Activated CD8-positive, alpha-beta memory T cell treated with anti-CD3 and anti-CD28 coated beads, Interleukin-2, amount 10 ng/mL, durations not matched to agents 7 days and 5 days (primary cell): ENCODE results near the gene SLC9A9. TPM values are rescaled to one million over a fixed set of nuclear protein-coding genes. Genes with fewer than 3 reads are reported as not detected.

ENCODE experiments used
- ATAC-seq: fragments of 150-1000 bp; cut with Tn5 transposase; one replicate; pipeline ENCODE4 v1.10.0; 2021; ENCODE audit warnings: moderate library complexity
- CTCF ChIA-PET: fragments of 350-600 bp; sonication (Branson Sonifier 250); formaldehyde crosslinking; loops from one replicate; lab custom pipeline; 2021; ENCODE audit warnings: antibody characterized with exemption; lab: Charles Lee
- DNase-seq: peaks from one replicate; pipeline ENCODE4 v3.0.0-alpha.2; 2020
- H3K27ac Mint-ChIP-seq: one replicate; pipeline ENCODE4 v1.8.0; 2021; ENCODE audit warnings: mild to moderate bottlenecking, mixed read lengths
- H3K27me3 Mint-ChIP-seq: one replicate; pipeline ENCODE4 v1.8.0; 2021; ENCODE audit warnings: mixed read lengths
- H3K36me3 Mint-ChIP-seq: one replicate; pipeline ENCODE4 v1.8.0; 2021; ENCODE audit warnings: mild to moderate bottlenecking, mixed read lengths
- H3K4me1 Mint-ChIP-seq: one replicate; pipeline ENCODE4 v1.8.0; 2021; ENCODE audit warnings: mixed read lengths
- H3K4me3 Mint-ChIP-seq: one replicate; pipeline ENCODE4 v1.8.0; 2021; ENCODE audit warnings: mild to moderate bottlenecking, moderate library complexity, mixed read lengths
- H3K9me3 Mint-ChIP-seq: one replicate; pipeline ENCODE4 v1.8.0; 2022; ENCODE audit warnings: low read depth, mixed read lengths
- total RNA-seq, 2 experiments: library from RNA; stranded (reverse); gene quantifications; one replicate each; pipeline ENCODE4 v1.2.3, GENCODE V29; 2021

SLC9A9 gene
- total RNA-seq, 2 experiments from 2014 or later: 6.8 to 10.8 TPM

GRCh38 chr3:143859465-143860203, 11.4 kb upstream of the SLC9A9 start:
- Mint-ChIP-seq H3K27me3 (peaks cover 43% of the 10 kb centered on the region), H3K9me3 (no peaks in the 10 kb centered on the region), H3K4me1 (peaks cover 8% of the 10 kb centered on the region), H3K4me3 (no peak overlapping the region), H3K36me3 (no peaks in the 10 kb centered on the region), H3K27ac (no peak overlapping the region)
- DNase-seq (no peak), ATAC-seq (no peak)
- CTCF ChIA-PET: no interaction called here

GRCh38 chr3:143856252-143856970, 8.1 kb upstream of the SLC9A9 start:
- H3K27me3 Mint-ChIP-seq: peaks cover 27% of the 10 kb centered on the region
- DNase-seq: no peak
- no peak overlapping the region for H3K4me3 Mint-ChIP-seq
- no peaks in the 10 kb centered on the region for H3K9me3 Mint-ChIP-seq
- CTCF ChIA-PET: no interaction called here
- H3K4me1 Mint-ChIP-seq: peaks cover 11% of the 10 kb centered on the region
- H3K36me3 Mint-ChIP-seq: no peaks in the 10 kb centered on the region
- no peak for ATAC-seq
- no peak overlapping the region for H3K27ac Mint-ChIP-seq

GRCh38 chr3:143855183-143855582, 6.9 kb upstream of the SLC9A9 start:
- H3K9me3 Mint-ChIP-seq: no peaks in the 10 kb centered on the region
- no peak overlapping the region for H3K27ac Mint-ChIP-seq
- no peaks in the 10 kb centered on the region for H3K36me3 Mint-ChIP-seq
- H3K27me3 Mint-ChIP-seq: peaks cover 19% of the 10 kb centered on the region
- DNase-seq (no peak), ATAC-seq (peak; percentile 72)
- no peak overlapping the region for H3K4me3 Mint-ChIP-seq
- CTCF ChIA-PET: no interaction called here
- H3K4me1 Mint-ChIP-seq: peaks cover 16% of the 10 kb centered on the region

- Mint-ChIP-seq H3K36me3 (no peaks in the 10 kb centered on the region), H3K9me3 (no peaks in the 10 kb centered on the region), H3K27me3 (no peaks in the 10 kb centered on the region), H3K4me3 (no peak overlapping the region), H3K27ac (no peak overlapping the region), H3K4me1 (peaks cover 42% of the 10 kb centered on the region)
- DNase-seq (no peak), ATAC-seq (no peak)
- CTCF ChIA-PET: no interaction called here
Measured at GRCh38 chr3:143851331-143852017, 3.2 kb upstream of the SLC9A9 start.

GRCh38 chr3:143850877-143851276, 2.6 kb upstream of the SLC9A9 start:
- H3K4me3 Mint-ChIP-seq: no peak overlapping the region
- DNase-seq: no peak
- CTCF ChIA-PET: interaction anchor here (1.0 kb wide), 1 partner anchor 34 kb away, joined by 3 read pairs; no protein-coding TSS in a partner anchor
- H3K27me3 Mint-ChIP-seq: no peaks in the 10 kb centered on the region
- no peak overlapping the region for H3K27ac Mint-ChIP-seq
- no peak for ATAC-seq
- H3K4me1 Mint-ChIP-seq: peaks cover 47% of the 10 kb centered on the region
- H3K36me3 Mint-ChIP-seq: no peaks in the 10 kb centered on the region
- H3K9me3 Mint-ChIP-seq: no peaks in the 10 kb centered on the region

GRCh38 chr3:143849854-143850549, 1.7 kb upstream of the SLC9A9 start:
- Mint-ChIP-seq H3K36me3 (no peaks in the 10 kb centered on the region), H3K9me3 (no peaks in the 10 kb centered on the region), H3K4me1 (peaks cover 47% of the 10 kb centered on the region), H3K27ac (peak overlapping the region; percentile 94), H3K27me3 (no peaks in the 10 kb centered on the region), H3K4me3 (no peak overlapping the region)
- CTCF ChIA-PET: interaction anchor here (1.0 to 1.9 kb wide), 2 partner anchors 35 to 122 kb away, joined by 3 to 6 read pairs; partner anchors contain the start of gene DIPK2A
- DNase-seq: no peak
- ATAC-seq: no peak

GRCh38 chr3:143848704-143849103, 436 bp upstream of the SLC9A9 start:
- ATAC-seq (peak; percentile 43), DNase-seq (no peak)
- peaks cover 42% of the 10 kb centered on the region for H3K4me1 Mint-ChIP-seq
- H3K9me3 Mint-ChIP-seq: no peaks in the 10 kb centered on the region
- CTCF ChIA-PET: interaction anchor here (0.6 to 1.9 kb wide), 5 partner anchors 12 to 127 kb away, joined by 3 to 6 read pairs (median 3); partner anchors contain the start of gene DIPK2A
- H3K27ac Mint-ChIP-seq: peak overlapping the region; percentile 94
- no peaks in the 10 kb centered on the region for H3K27me3 Mint-ChIP-seq
- H3K4me3 Mint-ChIP-seq: peak overlapping the region; percentile 90
- no peaks in the 10 kb centered on the region for H3K36me3 Mint-ChIP-seq

GRCh38 chr3:143843587-143843986, 4.7 kb downstream of the SLC9A9 start:
- Mint-ChIP-seq H3K4me3 (no peak overlapping the region), H3K36me3 (no peaks in the 10 kb centered on the region), H3K9me3 (no peaks in the 10 kb centered on the region), H3K4me1 (peaks cover 22% of the 10 kb centered on the region), H3K27me3 (no peaks in the 10 kb centered on the region), H3K27ac (no peak overlapping the region)
- DNase-seq: no peak
- CTCF ChIA-PET: no interaction called here
- ATAC-seq: no peak

GRCh38 chr3:143840636-143841035, 7.6 kb downstream of the SLC9A9 start:
- H3K36me3 Mint-ChIP-seq: peaks cover 2% of the 10 kb centered on the region
- peaks cover 6% of the 10 kb centered on the region for H3K4me1 Mint-ChIP-seq
- DNase-seq (no peak), ATAC-seq (no peak)
- H3K27ac Mint-ChIP-seq: no peak overlapping the region
- H3K4me3 Mint-ChIP-seq: no peak overlapping the region
- H3K9me3 Mint-ChIP-seq: no peaks in the 10 kb centered on the region
- CTCF ChIA-PET: no interaction called here
- H3K27me3 Mint-ChIP-seq: no peaks in the 10 kb centered on the region

GRCh38 chr3:143839980-143840379, 8.3 kb downstream of the SLC9A9 start:
- DNase-seq (no peak), ATAC-seq (no peak)
- peaks cover 4% of the 10 kb centered on the region for H3K4me1 Mint-ChIP-seq
- CTCF ChIA-PET: no interaction called here
- H3K36me3 Mint-ChIP-seq: peaks cover 2% of the 10 kb centered on the region
- H3K4me3 Mint-ChIP-seq: no peak overlapping the region
- H3K9me3 Mint-ChIP-seq: no peaks in the 10 kb centered on the region
- H3K27ac Mint-ChIP-seq: no peak overlapping the region
- H3K27me3 Mint-ChIP-seq: no peaks in the 10 kb centered on the region

- peaks cover 9% of the 10 kb centered on the region for H3K4me1 Mint-ChIP-seq
- no peak overlapping the region for H3K27ac Mint-ChIP-seq
- no peak overlapping the region for H3K4me3 Mint-ChIP-seq
- H3K9me3 Mint-ChIP-seq: no peaks in the 10 kb centered on the region
- CTCF ChIA-PET: interaction anchor here (1.3 to 1.6 kb wide), 2 partner anchors 11 to 12 kb away, joined by 3 to 5 read pairs; partner anchors contain the start of gene SLC9A9
- peaks cover 2% of the 10 kb centered on the region for H3K36me3 Mint-ChIP-seq
- no peak for DNase-seq
- no peaks in the 10 kb centered on the region for H3K27me3 Mint-ChIP-seq
- no peak for ATAC-seq
Measured at GRCh38 chr3:143837076-143837475, 11.2 kb downstream of the SLC9A9 start.

- peaks cover 2% of the 10 kb centered on the region for H3K36me3 Mint-ChIP-seq
- no peaks in the 10 kb centered on the region for H3K9me3 Mint-ChIP-seq
- CTCF ChIA-PET: no interaction called here
- DNase-seq: no peak
- no peaks in the 10 kb centered on the region for H3K27me3 Mint-ChIP-seq
- H3K4me3 Mint-ChIP-seq: no peak overlapping the region
- no peak overlapping the region for H3K27ac Mint-ChIP-seq
- ATAC-seq: no peak
- peaks cover 21% of the 10 kb centered on the region for H3K4me1 Mint-ChIP-seq
Measured at GRCh38 chr3:143835312-143835711, 13.0 kb downstream of the SLC9A9 start.

GRCh38 chr3:143832433-143832832, 15.8 kb downstream of the SLC9A9 start:
- Mint-ChIP-seq H3K36me3 (peaks cover 6% of the 10 kb centered on the region), H3K4me3 (no peak overlapping the region), H3K4me1 (peaks cover 24% of the 10 kb centered on the region), H3K9me3 (no peaks in the 10 kb centered on the region), H3K27ac (no peak overlapping the region), H3K27me3 (no peaks in the 10 kb centered on the region)
- ATAC-seq: no peak
- no peak for DNase-seq
- CTCF ChIA-PET: no interaction called here
